Ovary (tissue), 9 donors: ENCODE measurements around the gene CXCL10. TPM values are rescaled to one million over a fixed set of nuclear protein-coding genes. Genes with fewer than 3 reads are reported as not detected.
"Not testable (repeated sequence)": the region's sequence is repeated elsewhere in the genome, so short reads cannot be mapped to it uniquely, and the experiment has no call there.

ENCODE experiments used
- DNase-seq, 5 donors: peaks; one replicate each; pipeline ENCODE4 v3.0.0-alpha.2; 2019 to 2020
- H3K27ac ChIP-seq, 2 donors: fragments of 200-600 bp; one replicate each; pipeline versions ENCODE4 v1.5.1 to v1.8.0; 2019 to 2022
- H3K27me3 ChIP-seq: fragments of 200-600 bp; one replicate; pipeline ENCODE4 v1.8.0; 2022
- H3K36me3 ChIP-seq: fragments of 200-600 bp; sonication (generic); one replicate; pipeline ENCODE4 v1.5.1; 2019
- H3K4me1 ChIP-seq: one replicate; pipeline ENCODE4 v1.8.1; 2013; ENCODE audit warnings: mild to moderate bottlenecking, moderate library complexity; ENCODE audit not compliant: insufficient read depth
- H3K4me3 ChIP-seq: fragments of 200-600 bp; sonication (generic); one replicate; pipeline ENCODE4 v1.5.1; 2017
- H3K9me3 ChIP-seq, 2 donors: fragments of 200-600 bp in 1 of 2; sonication (generic) in 1 of 2; one replicate each; pipeline versions ENCODE4 v1.5.1 to v1.8.1; 2013 to 2019; ENCODE audit warnings: mild to moderate bottlenecking in 1 of 2, moderate library complexity in 1 of 2
- EP300 ChIP-seq: sonication (generic); formaldehyde crosslinking; IDR thresholded peaks from one replicate; pipeline ENCODE4 v1.6.1; 2017; ENCODE audit warnings: antibody characterized with exemption
- POLR2A ChIP-seq: fragments of 450-650 bp; IDR thresholded peaks from one replicate; pipeline ENCODE4 v1.6.1; 2017; ENCODE audit warnings: antibody characterized with exemption, mild to moderate bottlenecking, moderate library complexity
- WGBS, 3 donors: extraction: QIAGEN DNeasy Blood & Tissue Kit in 1 of 3; methylation state at CpG; one replicate each; pipeline versions ENCODE4 v1.1.5 to v1.1.7; 2013 to 2017; 5-methylcytosine and 5-hydroxymethylcytosine counted together
- intact Hi-C, 4 donors: fragments of 100-400 bp; cut with DNase I; formaldehyde crosslinking; loops; one replicate each; pipeline versions ENCODE4 v1.11.0 to v1.15.1; 2022 to 2023
- polyA plus RNA-seq, 2 donors: library from polyadenylated mRNA; stranded (reverse); fragments of 200-250 nt in 1 of 2; fragments of 350-450 nt in 1 of 2; fragmentation: Illumina TruSeq in 1 of 2; extraction: RNeasy Lipid Tissue Mini Kit (QIAGEN cat#74804) in 1 of 2; gene quantifications; one replicate each; pipeline ENCODE4 v1.2.3, GENCODE V29; 2013 to 2014
- total RNA-seq, 7 donors: library from RNA; depleted of rRNA in 2 of 7; stranded (reverse); fragments of >200 nt in 2 of 7; fragmentation: NEBNext Ultra II Directional in 3 of 7; extraction: Animal tissue kit (Norgen Biotek cat#: 25700) in 3 of 7; gene quantifications; one replicate each; pipeline versions ENCODE4 v1.1.0 to v1.2.4, GENCODE V29; 2016 to 2023
- TF ChIP-seq, protein P1 (sequence below), 3 donors: fragments of 450-650 bp in 2 of 3; fragments of 200-600 bp in 1 of 3; IDR thresholded peaks; one replicate each; pipeline versions ENCODE4 v1.5.1 to v1.8.0; 2016 to 2022; ENCODE audit warnings: antibody characterized with exemption in 3 of 3, mild to moderate bottlenecking in 1 of 3
- donor health status: DM: no; HTN: no; CAD: no; lungs with moderate emphysema.
- donor health status: DM: no; HTN: no; CAD: no.
- donor health status: Bipolar disorder and iron deficiency.
- donor health status: DM: yes; HTN: yes; CAD: no.
- donor health status: DM: no; HTN: no; CAD: no.
- donor health status: DM: yes; HTN: yes; CAD: no.

The CXCL10 gene
- total and polyA plus RNA-seq, 9 donors = 0.12 to 17.3 (median 1.0) TPM; not detected in 3

DNA sequence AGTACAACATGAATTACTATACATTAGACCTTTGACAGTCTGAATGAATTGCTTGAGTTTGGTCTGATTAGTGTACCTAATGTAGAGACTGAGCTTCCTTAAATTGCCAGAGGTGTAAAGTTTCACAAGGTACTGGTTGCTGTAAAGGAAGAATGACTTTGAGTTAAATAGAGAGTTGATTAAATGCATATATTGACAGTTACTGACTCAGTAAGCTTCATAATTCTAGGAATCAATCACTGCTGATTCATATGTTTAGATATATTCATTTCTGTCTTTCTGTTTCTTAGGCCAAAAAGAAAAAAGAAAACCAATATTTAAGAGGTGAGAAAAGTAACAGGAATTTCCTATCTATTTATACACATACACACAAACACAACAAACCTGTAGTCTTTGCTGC, 35.0 kb upstream of the CXCL10 start:
- Histone ChIP-seq H3K4me1 (no peaks in the 10 kb centered on the region), H3K4me3 (no peak overlapping the region), H3K27ac (no peak overlapping the region), H3K9me3 (no peaks in the 10 kb centered on the region), H3K27me3 (no peaks in the 10 kb centered on the region), H3K36me3 (no peaks in the 10 kb centered on the region)
- DNase-seq = no peak
- intact Hi-C loops = no loop called here
- TF ChIP-seq EP300 = no peak
- TF ChIP-seq, protein P1, sequence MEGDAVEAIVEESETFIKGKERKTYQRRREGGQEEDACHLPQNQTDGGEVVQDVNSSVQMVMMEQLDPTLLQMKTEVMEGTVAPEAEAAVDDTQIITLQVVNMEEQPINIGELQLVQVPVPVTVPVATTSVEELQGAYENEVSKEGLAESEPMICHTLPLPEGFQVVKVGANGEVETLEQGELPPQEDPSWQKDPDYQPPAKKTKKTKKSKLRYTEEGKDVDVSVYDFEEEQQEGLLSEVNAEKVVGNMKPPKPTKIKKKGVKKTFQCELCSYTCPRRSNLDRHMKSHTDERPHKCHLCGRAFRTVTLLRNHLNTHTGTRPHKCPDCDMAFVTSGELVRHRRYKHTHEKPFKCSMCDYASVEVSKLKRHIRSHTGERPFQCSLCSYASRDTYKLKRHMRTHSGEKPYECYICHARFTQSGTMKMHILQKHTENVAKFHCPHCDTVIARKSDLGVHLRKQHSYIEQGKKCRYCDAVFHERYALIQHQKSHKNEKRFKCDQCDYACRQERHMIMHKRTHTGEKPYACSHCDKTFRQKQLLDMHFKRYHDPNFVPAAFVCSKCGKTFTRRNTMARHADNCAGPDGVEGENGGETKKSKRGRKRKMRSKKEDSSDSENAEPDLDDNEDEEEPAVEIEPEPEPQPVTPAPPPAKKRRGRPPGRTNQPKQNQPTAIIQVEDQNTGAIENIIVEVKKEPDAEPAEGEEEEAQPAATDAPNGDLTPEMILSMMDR (IDR thresholded peaks at IDR 0.05) = no peak
- TF ChIP-seq POLR2A = no peak

DNA sequence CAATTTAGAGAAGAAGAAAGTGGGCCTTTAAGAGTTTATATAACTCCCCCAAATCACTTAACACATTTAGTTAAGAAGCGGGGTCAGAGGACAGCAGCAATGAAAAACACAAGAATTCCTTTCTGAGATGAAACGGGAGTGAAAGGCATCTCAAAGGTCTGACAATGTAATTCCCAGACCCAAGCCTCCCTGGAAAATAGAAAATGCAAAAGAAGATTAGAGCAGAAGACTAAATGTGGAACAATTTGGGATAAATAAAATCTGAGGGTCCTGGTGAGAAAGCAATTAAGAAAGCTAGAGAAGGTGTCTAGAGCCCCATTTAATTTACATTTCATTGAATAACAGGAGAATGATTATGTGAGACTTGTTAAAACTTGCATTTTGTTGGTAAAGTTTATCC, 32.1 kb upstream of the CXCL10 start:
- H3K36me3 ChIP-seq = no peaks in the 10 kb centered on the region
- DNase-seq = no peak
- no peak overlapping the region for H3K4me3 ChIP-seq
- H3K9me3 ChIP-seq = no peaks in the 10 kb centered on the region
- intact Hi-C loops = no loop called here
- no peak overlapping the region for H3K27ac ChIP-seq
- no peaks in the 10 kb centered on the region for H3K4me1 ChIP-seq
- H3K27me3 ChIP-seq = no peaks in the 10 kb centered on the region
- TF ChIP-seq, protein P1 (IDR thresholded peaks at IDR 0.05) = no peak
- no peak for TF ChIP-seq EP300
- no peak for TF ChIP-seq POLR2A
- WGBS, 3 donors = 16 to 28% (median 20%) methylated on average over 2 of the region's 2 CpGs

GRCh38 chr4:76055016-76055415, 31.7 kb upstream of the CXCL10 start:
- no peak for DNase-seq
- no peak overlapping the region for H3K27ac ChIP-seq
- TF ChIP-seq EP300 = no peak
- TF ChIP-seq, protein P1 (IDR thresholded peaks at IDR 0.05) = no peak
- TF ChIP-seq POLR2A = no peak
- no peaks in the 10 kb centered on the region for H3K27me3 ChIP-seq
- H3K36me3 ChIP-seq = no peaks in the 10 kb centered on the region
- WGBS, 3 donors = 73 to 80% (median 78%) methylated on average over 2 of the region's 2 CpGs
- H3K9me3 ChIP-seq = no peaks in the 10 kb centered on the region
- no peaks in the 10 kb centered on the region for H3K4me1 ChIP-seq
- H3K4me3 ChIP-seq = no peak overlapping the region
- intact Hi-C loops = no loop called here

GRCh38 chr4:76053730-76054129, 30.4 kb upstream of the CXCL10 start:
- Histone ChIP-seq H3K27ac (no peak overlapping the region), H3K4me3 (no peak overlapping the region)

DNA sequence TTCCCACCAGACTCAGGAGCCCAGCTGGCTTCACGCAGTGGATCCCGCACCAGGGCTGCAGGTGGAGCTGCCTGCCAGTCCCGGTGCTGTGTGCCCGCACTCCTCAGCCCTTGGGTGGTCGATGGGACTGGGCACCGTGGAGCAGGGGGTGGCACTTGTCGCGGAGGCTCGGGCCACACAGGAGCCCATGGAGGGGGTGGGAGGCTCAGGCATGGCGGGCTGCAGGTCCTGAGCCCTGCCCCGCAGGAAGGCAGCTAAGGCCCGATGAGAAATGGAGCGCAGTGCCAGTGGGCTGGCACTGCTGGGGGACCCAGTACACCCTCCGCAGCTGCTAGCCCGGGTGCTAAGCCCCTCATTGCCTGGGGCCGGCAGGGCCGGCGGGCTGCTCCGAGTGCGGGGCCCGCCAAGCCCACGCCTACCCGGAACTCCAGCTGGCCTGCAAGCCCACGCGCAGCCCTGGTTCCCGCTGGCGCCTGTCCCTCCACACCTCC, 27.3 kb upstream of the CXCL10 start:
- H3K36me3 ChIP-seq, intact Hi-C loops, H3K27me3 ChIP-seq, H3K4me1 ChIP-seq, H3K9me3 ChIP-seq, H3K27ac ChIP-seq, H3K4me3 ChIP-seq, DNase-seq: not testable (repeated sequence)
- 90 to 96% (median 90%) methylated on average over 19 to 27 of the region's 27 CpGs for WGBS, 3 donors

More at GRCh38 chr4:76053730-76054129, 30.4 kb upstream of the CXCL10 start:
- H3K27me3 ChIP-seq = no peaks in the 10 kb centered on the region
- H3K9me3 ChIP-seq = no peaks in the 10 kb centered on the region
- 30 to 50% (median 35%) methylated on average over 4 of the region's 4 CpGs for WGBS, 3 donors
- intact Hi-C loops = no loop called here
- H3K4me1 ChIP-seq = no peaks in the 10 kb centered on the region
- no peak for DNase-seq
- no peaks in the 10 kb centered on the region for H3K36me3 ChIP-seq
- no peak for TF ChIP-seq POLR2A
- TF ChIP-seq EP300 = no peak
- TF ChIP-seq, protein P1 (IDR thresholded peaks at IDR 0.05) = no peak

DNA sequence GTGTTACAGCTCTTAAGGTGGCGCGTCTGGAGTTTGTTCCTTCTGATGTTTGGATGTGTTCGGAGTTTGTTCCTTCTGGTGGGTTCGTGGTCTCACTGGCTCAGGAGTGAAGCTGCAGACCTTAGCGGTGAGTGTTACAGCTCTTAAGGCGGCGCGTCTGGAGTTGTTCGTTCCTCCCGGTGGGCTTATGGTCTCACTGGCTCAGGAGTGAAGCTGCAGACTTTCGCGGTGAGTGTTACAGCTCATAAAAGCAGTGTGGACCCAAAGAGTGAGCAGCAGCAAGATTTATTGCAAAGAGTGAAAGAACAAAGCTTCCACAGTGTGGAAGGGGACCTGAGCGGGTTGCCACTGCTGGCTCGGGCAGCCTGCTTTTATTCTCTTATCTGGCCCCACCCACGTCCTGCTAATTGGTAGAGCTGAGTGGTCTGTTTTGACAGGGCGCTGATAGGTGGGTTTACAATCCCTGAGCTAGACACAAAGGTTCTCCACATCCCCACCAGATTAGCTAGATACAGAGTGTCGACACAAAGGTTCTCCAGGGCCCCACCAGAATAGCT, 26.6 kb upstream of the CXCL10 start:
- H3K4me3 ChIP-seq, H3K4me1 ChIP-seq, H3K27ac ChIP-seq, H3K27me3 ChIP-seq, DNase-seq, H3K36me3 ChIP-seq, H3K9me3 ChIP-seq, intact Hi-C loops: not testable (repeated sequence)
- WGBS, 3 donors = 83 to 90% (median 83%) methylated on average over 15 to 17 of the region's 17 CpGs

DNA sequence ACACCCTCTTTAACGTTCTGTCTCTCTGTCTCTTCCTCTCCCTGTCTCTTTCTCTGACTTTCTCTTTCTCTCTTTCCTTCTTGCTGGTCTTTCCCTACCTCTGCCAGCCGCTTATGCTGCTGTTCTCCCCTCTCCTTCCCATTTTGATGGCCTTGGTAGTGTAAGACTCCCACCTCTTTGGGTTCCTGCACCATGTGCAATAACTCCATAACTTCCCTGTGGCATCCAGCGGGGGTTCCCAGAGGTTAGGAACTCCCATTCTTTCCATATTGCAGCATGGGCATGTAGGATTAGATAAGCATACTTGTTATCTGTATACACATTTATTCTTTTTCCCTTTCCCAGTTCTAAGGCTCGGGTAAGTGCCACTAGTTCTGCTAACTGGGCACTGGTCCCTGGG, 21.4 kb upstream of the CXCL10 start:
- H3K36me3 ChIP-seq, intact Hi-C loops, H3K4me1 ChIP-seq, H3K27ac ChIP-seq, DNase-seq, H3K4me3 ChIP-seq, H3K9me3 ChIP-seq, H3K27me3 ChIP-seq: not testable (repeated sequence)
- 65 to 82% (median 74%) methylated on average over 4 of the region's 4 CpGs for WGBS, 3 donors

DNA sequence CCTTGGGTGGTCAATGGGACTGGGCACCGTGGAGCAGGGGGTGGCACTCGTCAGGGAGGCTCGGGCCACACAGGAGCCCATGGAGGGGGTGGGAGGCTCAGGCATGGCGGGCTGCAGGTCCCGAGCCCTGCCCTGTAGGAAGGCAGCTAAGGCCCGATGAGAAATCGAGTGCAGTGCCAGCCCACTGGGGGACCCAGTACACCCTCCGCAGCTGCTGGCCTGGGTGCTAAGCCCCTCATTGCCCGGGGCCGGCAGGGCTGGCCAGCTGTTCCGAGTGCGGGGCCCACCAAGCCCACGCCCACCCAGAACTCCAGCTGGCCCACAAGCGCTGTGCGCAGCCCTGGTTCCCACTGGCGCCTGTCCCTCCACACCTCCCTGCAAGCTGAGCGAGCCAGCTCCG, 20.0 kb upstream of the CXCL10 start:
- H3K4me3 ChIP-seq, H3K27me3 ChIP-seq, intact Hi-C loops, H3K36me3 ChIP-seq, H3K9me3 ChIP-seq, DNase-seq, H3K27ac ChIP-seq, H3K4me1 ChIP-seq: not testable (repeated sequence)
- WGBS, 3 donors = 94 to 98% (median 96%) methylated on average over 12 to 18 of the region's 18 CpGs
